ENCODE results near the gene NADSYN1. TPM values are rescaled to one million over a fixed set of nuclear protein-coding genes. Genes with fewer than 3 reads are reported as not detected.
"Not testable (repeated sequence)": the region's sequence is repeated elsewhere in the genome, so short reads cannot be mapped to it uniquely, and the experiment has no call there.

The NADSYN1 gene
- total RNA-seq, 1 donor from 2014 or later, result 87.9 TPM

DNA sequence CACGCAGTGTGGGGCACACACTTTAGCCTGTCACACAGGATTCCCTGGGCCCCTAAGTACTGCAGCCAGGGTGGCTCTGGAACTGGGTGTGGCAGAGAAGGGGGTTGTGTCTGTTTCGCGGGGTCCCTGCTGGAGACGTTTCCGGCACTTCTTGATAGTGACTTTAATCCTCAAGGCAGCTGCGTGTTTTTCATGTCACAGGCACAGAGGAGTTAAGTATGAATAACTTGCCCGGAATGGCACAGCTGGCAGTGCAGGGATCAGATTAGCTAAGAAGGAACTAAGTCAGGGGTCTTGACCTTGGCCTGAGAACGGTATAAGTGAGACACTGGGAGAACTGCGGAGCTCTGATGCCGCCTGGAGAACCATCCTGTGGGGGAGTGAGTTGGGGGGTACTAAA is 66.5 kb downstream of the NADSYN1 start:
- FAIRE-seq (no peak), DNase-seq (ENCODE audit: low read depth) (no peak)
- H3K4me1 Mint-ChIP-seq (ENCODE audit: low read depth, unreplicated experiment), result no peaks in the 10 kb centered on the region
- no peak overlapping the region for H3K9ac ChIP-seq (ENCODE audit: low read length)
- no peak overlapping the region for H3K27ac Mint-ChIP-seq (ENCODE audit: unreplicated experiment)
- no peak overlapping the region for H3K4me3 ChIP-seq (ENCODE audit: insufficient read depth, low read depth, low read length)
- peaks cover 16% of the 10 kb centered on the region for H3K9me3 Mint-ChIP-seq (ENCODE audit: unreplicated experiment)
- no peak overlapping the region for H3K4me3 Mint-ChIP-seq (ENCODE audit: unreplicated experiment)
- no peaks in the 10 kb centered on the region for H3K9me3 ChIP-seq (ENCODE audit: insufficient read depth, low read depth, low read length)
- H2AFZ ChIP-seq (ENCODE audit: low read depth, low read length), result no peak overlapping the region
- H4K20me1 ChIP-seq (ENCODE audit: insufficient read depth, low read length), result no peaks in the 10 kb centered on the region
- H3K27me3 Mint-ChIP-seq (ENCODE audit: low read depth, unreplicated experiment), result peaks cover 11% of the 10 kb centered on the region
- H3K27ac ChIP-seq (ENCODE audit: low read depth, low read length), result no peak overlapping the region
- H3K79me2 ChIP-seq (ENCODE audit: insufficient read depth, low read length), result no peaks in the 10 kb centered on the region
- no peaks in the 10 kb centered on the region for H3K36me3 ChIP-seq (ENCODE audit: insufficient read depth, low read length)
- H3K4me1 ChIP-seq (ENCODE audit: insufficient read depth, low read length), result no peaks in the 10 kb centered on the region
- H3K36me3 Mint-ChIP-seq (ENCODE audit: low read depth, unreplicated experiment), result no peaks in the 10 kb centered on the region
- H3K4me2 ChIP-seq (ENCODE audit: low read length), result no peak overlapping the region
- TF ChIP-seq EZH2 (IDR thresholded peaks at IDR 0.05; ENCODE audit: insufficient read depth, low read length), result no peak
- TF ChIP-seq, protein P1, sequence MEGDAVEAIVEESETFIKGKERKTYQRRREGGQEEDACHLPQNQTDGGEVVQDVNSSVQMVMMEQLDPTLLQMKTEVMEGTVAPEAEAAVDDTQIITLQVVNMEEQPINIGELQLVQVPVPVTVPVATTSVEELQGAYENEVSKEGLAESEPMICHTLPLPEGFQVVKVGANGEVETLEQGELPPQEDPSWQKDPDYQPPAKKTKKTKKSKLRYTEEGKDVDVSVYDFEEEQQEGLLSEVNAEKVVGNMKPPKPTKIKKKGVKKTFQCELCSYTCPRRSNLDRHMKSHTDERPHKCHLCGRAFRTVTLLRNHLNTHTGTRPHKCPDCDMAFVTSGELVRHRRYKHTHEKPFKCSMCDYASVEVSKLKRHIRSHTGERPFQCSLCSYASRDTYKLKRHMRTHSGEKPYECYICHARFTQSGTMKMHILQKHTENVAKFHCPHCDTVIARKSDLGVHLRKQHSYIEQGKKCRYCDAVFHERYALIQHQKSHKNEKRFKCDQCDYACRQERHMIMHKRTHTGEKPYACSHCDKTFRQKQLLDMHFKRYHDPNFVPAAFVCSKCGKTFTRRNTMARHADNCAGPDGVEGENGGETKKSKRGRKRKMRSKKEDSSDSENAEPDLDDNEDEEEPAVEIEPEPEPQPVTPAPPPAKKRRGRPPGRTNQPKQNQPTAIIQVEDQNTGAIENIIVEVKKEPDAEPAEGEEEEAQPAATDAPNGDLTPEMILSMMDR (IDR thresholded peaks at IDR 0.05; ENCODE audit: insufficient read depth, low read depth, low read length), result no peak
- no peaks in the 10 kb centered on the region for H3K27me3 ChIP-seq (ENCODE audit: insufficient read depth, low read length)

DNA sequence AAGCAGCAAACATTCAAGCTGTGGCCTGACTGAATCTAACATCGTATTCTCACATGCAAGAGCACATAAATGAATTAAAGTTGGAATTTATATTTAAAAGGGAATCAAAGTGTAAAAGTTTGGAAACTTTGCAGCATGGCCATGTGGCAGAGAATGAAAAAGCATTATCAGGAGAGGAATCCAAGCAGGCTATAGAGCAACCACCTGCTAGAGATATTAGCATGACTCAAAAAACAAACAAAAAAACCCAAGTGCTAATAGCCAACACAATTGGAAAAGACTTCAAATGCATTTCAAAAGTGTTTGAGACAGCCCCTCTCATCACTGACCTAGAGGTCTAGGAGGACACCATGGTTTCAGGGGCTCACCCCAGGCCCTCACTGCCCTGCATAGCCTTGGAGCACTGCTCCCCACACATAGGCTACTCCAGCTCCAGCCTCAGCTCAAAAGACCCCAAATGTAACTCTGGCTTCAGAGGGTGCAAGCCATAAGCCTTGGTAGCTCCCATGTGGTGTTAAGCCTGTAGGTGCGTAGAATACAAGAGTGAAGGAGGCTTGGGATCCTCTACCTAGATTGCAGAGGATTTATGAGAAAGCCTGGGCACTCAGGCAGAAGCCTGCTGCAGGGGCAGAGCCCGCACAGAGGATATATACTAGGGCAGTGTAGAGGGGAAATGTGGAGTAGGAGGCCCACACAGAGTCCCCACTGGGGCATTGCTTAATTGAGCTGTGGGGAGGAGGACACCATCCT is 72.4 kb downstream of the NADSYN1 start:
- Histone ChIP-seq H3K9me3 (ENCODE audit: insufficient read depth, low read depth, low read length) (no peaks in the 10 kb centered on the region), H3K4me3 (ENCODE audit: insufficient read depth, low read depth, low read length) (no peak overlapping the region), H3K27me3 (ENCODE audit: insufficient read depth, low read length) (no peaks in the 10 kb centered on the region), H3K4me1 (ENCODE audit: insufficient read depth, low read length) (no peaks in the 10 kb centered on the region), H4K20me1 (ENCODE audit: insufficient read depth, low read length) (no peaks in the 10 kb centered on the region), H3K9ac (ENCODE audit: low read length) (no peak overlapping the region), H2AFZ (ENCODE audit: low read depth, low read length) (no peak overlapping the region), H3K79me2 (ENCODE audit: insufficient read depth, low read length) (no peaks in the 10 kb centered on the region), H3K27ac (ENCODE audit: low read depth, low read length) (no peak overlapping the region), H3K4me2 (ENCODE audit: low read length) (no peak overlapping the region), H3K36me3 (ENCODE audit: insufficient read depth, low read length) (no peaks in the 10 kb centered on the region)
- Mint-ChIP-seq H3K9me3 (ENCODE audit: unreplicated experiment) (peaks cover 6% of the 10 kb centered on the region), H3K4me3 (ENCODE audit: unreplicated experiment) (no peak overlapping the region), H3K27ac (ENCODE audit: unreplicated experiment) (no peak overlapping the region), H3K4me1 (ENCODE audit: low read depth, unreplicated experiment) (no peaks in the 10 kb centered on the region), H3K36me3 (ENCODE audit: low read depth, unreplicated experiment) (peaks cover 3% of the 10 kb centered on the region), H3K27me3 (ENCODE audit: low read depth, unreplicated experiment) (peaks cover 35% of the 10 kb centered on the region)
- DNase-seq (ENCODE audit: low read depth) (no peak), FAIRE-seq (no peak)
- no peak for TF ChIP-seq EZH2 (IDR thresholded peaks at IDR 0.05; ENCODE audit: insufficient read depth, low read length)
- TF ChIP-seq, protein P1 (IDR thresholded peaks at IDR 0.05; ENCODE audit: insufficient read depth, low read depth, low read length), result no peak

DNA sequence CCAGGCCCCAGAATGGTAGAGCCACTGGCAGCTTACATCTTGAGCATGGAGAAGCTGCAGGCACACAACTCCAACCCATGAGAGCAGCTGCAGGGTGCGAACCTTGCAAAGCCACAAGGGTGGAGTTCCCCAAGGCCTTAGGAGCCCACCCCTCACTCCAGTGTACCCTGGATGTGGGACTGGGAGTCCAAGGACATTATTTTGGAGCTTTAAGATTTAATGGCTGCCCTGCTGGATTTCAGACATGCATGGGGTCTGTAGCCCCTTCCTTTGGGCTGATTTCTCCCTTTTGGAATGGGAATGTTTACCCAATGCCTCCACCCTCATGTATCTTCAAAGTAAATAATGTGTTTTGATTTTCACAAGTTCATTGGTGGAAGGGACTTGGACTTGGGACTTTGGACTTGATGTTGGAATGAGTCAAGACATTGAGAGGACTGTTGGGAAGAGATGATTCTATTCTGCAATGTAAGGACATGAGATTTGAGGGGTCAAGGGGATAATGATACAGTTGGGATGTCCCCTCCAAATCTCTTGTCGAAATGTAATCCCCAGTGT is 73.0 kb downstream of the NADSYN1 start:
- no peaks in the 10 kb centered on the region for H3K9me3 ChIP-seq (ENCODE audit: insufficient read depth, low read depth, low read length)
- DNase-seq (ENCODE audit: low read depth), result no peak
- no peaks in the 10 kb centered on the region for H3K36me3 ChIP-seq (ENCODE audit: insufficient read depth, low read length)
- Mint-ChIP-seq H3K27ac (ENCODE audit: unreplicated experiment) (no peak overlapping the region), H3K36me3 (ENCODE audit: low read depth, unreplicated experiment) (peaks cover 3% of the 10 kb centered on the region), H3K27me3 (ENCODE audit: low read depth, unreplicated experiment) (peaks cover 37% of the 10 kb centered on the region), H3K4me3 (ENCODE audit: unreplicated experiment) (no peak overlapping the region), H3K4me1 (ENCODE audit: low read depth, unreplicated experiment) (no peaks in the 10 kb centered on the region), H3K9me3 (ENCODE audit: unreplicated experiment) (peaks cover 6% of the 10 kb centered on the region)
- H3K4me2 ChIP-seq (ENCODE audit: low read length), result no peak overlapping the region
- FAIRE-seq, result no peak
- no peaks in the 10 kb centered on the region for H3K79me2 ChIP-seq (ENCODE audit: insufficient read depth, low read length)
- no peaks in the 10 kb centered on the region for H3K27me3 ChIP-seq (ENCODE audit: insufficient read depth, low read length)
- H3K27ac ChIP-seq (ENCODE audit: low read depth, low read length), result no peak overlapping the region
- no peaks in the 10 kb centered on the region for H3K4me1 ChIP-seq (ENCODE audit: insufficient read depth, low read length)
- no peak overlapping the region for H3K4me3 ChIP-seq (ENCODE audit: insufficient read depth, low read depth, low read length)
- no peak overlapping the region for H2AFZ ChIP-seq (ENCODE audit: low read depth, low read length)
- TF ChIP-seq EZH2 (IDR thresholded peaks at IDR 0.05; ENCODE audit: insufficient read depth, low read length), result no peak
- TF ChIP-seq, protein P1 (IDR thresholded peaks at IDR 0.05; ENCODE audit: insufficient read depth, low read depth, low read length), result no peak
- no peak overlapping the region for H3K9ac ChIP-seq (ENCODE audit: low read length)
- H4K20me1 ChIP-seq (ENCODE audit: insufficient read depth, low read length), result no peaks in the 10 kb centered on the region

DNA sequence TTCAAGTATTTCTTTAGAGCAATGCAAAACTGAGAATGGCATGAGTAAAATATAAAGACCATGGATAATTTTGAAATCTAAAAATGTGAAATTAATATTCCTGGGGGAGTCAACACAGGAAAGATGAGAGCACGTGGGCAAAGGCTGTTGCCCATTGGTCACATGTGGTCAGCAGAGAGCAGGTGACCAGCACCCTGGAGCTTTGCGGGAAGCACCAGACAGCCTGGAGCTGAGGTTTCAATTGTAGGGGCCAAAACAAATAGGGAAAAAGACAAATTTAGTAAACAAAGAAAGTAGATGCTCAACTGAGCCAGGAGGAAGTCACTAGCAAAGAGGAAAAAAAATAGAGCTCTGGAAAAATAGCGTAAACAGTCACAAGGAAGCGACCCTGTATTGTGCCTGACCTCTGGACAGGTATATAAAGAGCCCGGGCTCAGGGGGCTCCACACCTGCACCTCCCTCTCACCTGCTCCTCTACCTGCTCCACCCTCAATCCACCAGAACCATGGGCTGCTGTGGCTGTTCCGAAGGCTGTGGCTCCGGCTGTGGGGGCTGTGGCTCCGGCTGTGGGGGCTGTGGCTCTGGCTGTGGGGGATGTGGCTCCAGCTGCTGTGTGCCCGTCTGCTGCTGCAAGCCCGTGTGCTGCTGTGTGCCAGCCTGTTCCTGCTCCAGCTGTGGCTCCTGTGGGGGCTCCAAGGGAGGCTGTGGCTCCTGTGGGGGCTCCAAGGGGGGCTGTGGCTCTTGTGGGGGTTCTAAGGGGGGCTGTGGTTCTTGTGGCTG is 74.0 kb downstream of the NADSYN1 start, which contains the start of gene KRTAP5-7:
Gene KRTAP5-7 (plus strand): TSS at position 472 of the 780 bp plus-strand sequence. CDS start 34 bp downstream, at position 506.
- not testable (repeated sequence) for DNase-seq (ENCODE audit: low read depth); H3K4me3 ChIP-seq (ENCODE audit: insufficient read depth, low read depth, low read length); FAIRE-seq; H3K27ac ChIP-seq (ENCODE audit: low read depth, low read length); H3K4me1 Mint-ChIP-seq (ENCODE audit: low read depth, unreplicated experiment); H4K20me1 ChIP-seq (ENCODE audit: insufficient read depth, low read length); H2AFZ ChIP-seq (ENCODE audit: low read depth, low read length); H3K9ac ChIP-seq (ENCODE audit: low read length); H3K4me1 ChIP-seq (ENCODE audit: insufficient read depth, low read length); H3K27me3 ChIP-seq (ENCODE audit: insufficient read depth, low read length); H3K36me3 Mint-ChIP-seq (ENCODE audit: low read depth, unreplicated experiment); H3K4me3 Mint-ChIP-seq (ENCODE audit: unreplicated experiment); H3K36me3 ChIP-seq (ENCODE audit: insufficient read depth, low read length); H3K79me2 ChIP-seq (ENCODE audit: insufficient read depth, low read length); H3K9me3 Mint-ChIP-seq (ENCODE audit: unreplicated experiment); H3K4me2 ChIP-seq (ENCODE audit: low read length); H3K9me3 ChIP-seq (ENCODE audit: insufficient read depth, low read depth, low read length); H3K27ac Mint-ChIP-seq (ENCODE audit: unreplicated experiment)
- H3K27me3 Mint-ChIP-seq (ENCODE audit: low read depth, unreplicated experiment), result peaks cover 39% of the 10 kb centered on the region

Data from astrocyte (in vitro differentiated cells and primary cell).